IPS DF 4.7 (cell line): ENCODE data around the gene SIMC1.

Experiments
- DNase-seq: peaks from one replicate; pipeline ENCODE4 v3.0.0-alpha.2; 2013; ENCODE audit warnings: low spot score; ENCODE audit errors: extremely low read depth

Gene SIMC1

GRCh38 chr5:176387384-176387925 is 149.2 kb downstream of the SIMC1 start:
- no peak for DNase-seq

- DNase-seq, result no peak
These were observed 149.8 kb downstream of the SIMC1 start for GRCh38 chr5:176388003-176388443.

- peak; percentile 97 for DNase-seq
These were observed 150.4 kb downstream of the SIMC1 start, which contains the start of the genes HIGD2A and NOP16 for GRCh38 chr5:176388444-176389134. Gene HIGD2A, plus strand, starts transcription at chr5:176388751. Its CDS starts 69 bp downstream, at chr5:176388820. Gene NOP16, minus strand, starts transcription at chr5:176388598. Its CDS starts 59 bp downstream, at chr5:176388539.

GRCh38 chr5:176389135-176390123 is 151.2 kb downstream of the SIMC1 start:
- no peak for DNase-seq

GRCh38 chr5:176391479-176391878 is 153.3 kb downstream of the SIMC1 start:
- DNase-seq, result no peak

- DNase-seq, result no peak
These were observed 153.8 kb downstream of the SIMC1 start for GRCh38 chr5:176391999-176392398.

GRCh38 chr5:176392526-176392925 is 154.3 kb downstream of the SIMC1 start:
- DNase-seq, result no peak

GRCh38 chr5:176394096-176394495 is 155.9 kb downstream of the SIMC1 start:
- no peak for DNase-seq

GRCh38 chr5:176394881-176395675 is 156.9 kb downstream of the SIMC1 start:
- no peak for DNase-seq
